K562 (cell line): Measurements from ENCODE around the gene ATXN7L1. TPM values are rescaled to one million over a fixed set of nuclear protein-coding genes. Genes with fewer than 3 reads are reported as not detected.

Experiments
- polyA plus RNA-seq, 8 experiments: library from polyadenylated mRNA; depleted of rRNA in 4 of 8; stranded (reverse) in 5 of 8; unstranded in 3 of 8; fragments of >200 nt; fragmentation: Nextera tagmentation in 2 of 8; fragmentation: Illumina TruSeq in 1 of 8; extraction: Ambion mirVana in 2 of 8; extraction: Trizol in 1 of 8; gene quantifications; 2 replicates each; pipeline versions ENCODE4 v1.2.1 to v1.2.3, GENCODE V29; 2011 to 2014; ENCODE audit warnings: inconsistent platforms in 1 of 8, missing spikeins in 1 of 8
- total RNA-seq, 7 experiments: library from RNA; depleted of rRNA in 6 of 7; stranded (reverse); fragments of >200 nt in 6 of 7; fragmentation: Illumina TruSeq in 2 of 7; extraction: Trizol in 2 of 7; gene quantifications; 2 replicates each; pipeline versions ENCODE4 v1.2.1 to v1.2.3, GENCODE V29; 2011 to 2021; ENCODE audit warnings: low replicate concordance in 1 of 7
- TF ChIP-seq, protein P1 (sequence below), 2 experiments: fragments of 450-650 bp; IDR thresholded peaks; 2 replicates each; pipeline ENCODE4 v1.6.1; 2016; ENCODE audit warnings: mild to moderate bottlenecking in 2 of 2, borderline replicate concordance in 1 of 2, low read depth in 1 of 2, moderate library complexity in 1 of 2
- TF ChIP-seq, protein P2 (sequence below): fragments of 450-650 bp; IDR thresholded peaks from 2 replicates; pipeline ENCODE4 v1.6.1; 2017; ENCODE audit warnings: antibody characterized with exemption

The ATXN7L1 gene
- total and polyA plus RNA-seq, 9 of the 15 experiments (the other 6 are each of a cell fraction or from before 2014, with no cell fraction given), result 6.6 to 13.7 (median 10.7) TPM

DNA sequence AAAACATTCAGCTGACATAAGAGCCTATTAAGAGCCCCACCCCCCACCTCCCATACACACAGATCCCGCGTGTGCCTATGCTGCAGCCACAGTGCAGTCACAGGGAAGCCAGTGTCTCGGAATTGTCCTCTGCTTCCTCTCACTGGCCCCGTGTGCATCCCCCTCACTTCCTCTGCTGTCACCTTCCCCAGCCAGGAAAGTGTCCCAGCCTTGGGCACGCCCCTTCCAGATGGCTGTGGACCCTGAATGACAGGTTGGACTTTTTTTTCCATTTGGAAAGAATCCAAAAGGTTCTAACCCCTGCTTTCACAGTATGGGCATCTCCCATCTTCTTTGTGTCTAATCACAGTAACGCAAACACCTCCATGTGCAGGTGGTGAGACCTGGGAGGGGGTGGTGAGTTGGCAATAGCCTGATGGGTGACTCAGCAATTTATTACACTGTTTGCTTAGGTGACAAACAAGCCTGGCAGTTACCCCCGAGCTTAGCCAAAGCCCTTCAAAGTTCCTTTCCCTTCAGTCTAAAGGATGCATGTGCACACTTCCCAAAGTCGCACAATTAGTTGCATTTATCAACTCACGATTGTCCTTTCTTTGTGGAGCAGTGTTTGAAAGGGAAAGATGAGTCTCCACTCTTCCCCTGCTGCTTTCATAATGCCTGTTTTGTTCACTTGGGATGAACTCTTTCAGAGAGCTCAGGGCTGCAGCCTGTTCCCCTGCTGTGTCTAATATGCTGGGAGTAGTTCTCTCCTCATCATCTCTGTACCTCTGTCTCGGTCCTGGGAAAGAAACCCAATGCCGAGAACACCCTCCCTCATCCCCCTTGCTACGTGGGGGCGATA lies 227.6 kb downstream of the ATXN7L1 start (continued):
- TF ChIP-seq, protein P1, sequence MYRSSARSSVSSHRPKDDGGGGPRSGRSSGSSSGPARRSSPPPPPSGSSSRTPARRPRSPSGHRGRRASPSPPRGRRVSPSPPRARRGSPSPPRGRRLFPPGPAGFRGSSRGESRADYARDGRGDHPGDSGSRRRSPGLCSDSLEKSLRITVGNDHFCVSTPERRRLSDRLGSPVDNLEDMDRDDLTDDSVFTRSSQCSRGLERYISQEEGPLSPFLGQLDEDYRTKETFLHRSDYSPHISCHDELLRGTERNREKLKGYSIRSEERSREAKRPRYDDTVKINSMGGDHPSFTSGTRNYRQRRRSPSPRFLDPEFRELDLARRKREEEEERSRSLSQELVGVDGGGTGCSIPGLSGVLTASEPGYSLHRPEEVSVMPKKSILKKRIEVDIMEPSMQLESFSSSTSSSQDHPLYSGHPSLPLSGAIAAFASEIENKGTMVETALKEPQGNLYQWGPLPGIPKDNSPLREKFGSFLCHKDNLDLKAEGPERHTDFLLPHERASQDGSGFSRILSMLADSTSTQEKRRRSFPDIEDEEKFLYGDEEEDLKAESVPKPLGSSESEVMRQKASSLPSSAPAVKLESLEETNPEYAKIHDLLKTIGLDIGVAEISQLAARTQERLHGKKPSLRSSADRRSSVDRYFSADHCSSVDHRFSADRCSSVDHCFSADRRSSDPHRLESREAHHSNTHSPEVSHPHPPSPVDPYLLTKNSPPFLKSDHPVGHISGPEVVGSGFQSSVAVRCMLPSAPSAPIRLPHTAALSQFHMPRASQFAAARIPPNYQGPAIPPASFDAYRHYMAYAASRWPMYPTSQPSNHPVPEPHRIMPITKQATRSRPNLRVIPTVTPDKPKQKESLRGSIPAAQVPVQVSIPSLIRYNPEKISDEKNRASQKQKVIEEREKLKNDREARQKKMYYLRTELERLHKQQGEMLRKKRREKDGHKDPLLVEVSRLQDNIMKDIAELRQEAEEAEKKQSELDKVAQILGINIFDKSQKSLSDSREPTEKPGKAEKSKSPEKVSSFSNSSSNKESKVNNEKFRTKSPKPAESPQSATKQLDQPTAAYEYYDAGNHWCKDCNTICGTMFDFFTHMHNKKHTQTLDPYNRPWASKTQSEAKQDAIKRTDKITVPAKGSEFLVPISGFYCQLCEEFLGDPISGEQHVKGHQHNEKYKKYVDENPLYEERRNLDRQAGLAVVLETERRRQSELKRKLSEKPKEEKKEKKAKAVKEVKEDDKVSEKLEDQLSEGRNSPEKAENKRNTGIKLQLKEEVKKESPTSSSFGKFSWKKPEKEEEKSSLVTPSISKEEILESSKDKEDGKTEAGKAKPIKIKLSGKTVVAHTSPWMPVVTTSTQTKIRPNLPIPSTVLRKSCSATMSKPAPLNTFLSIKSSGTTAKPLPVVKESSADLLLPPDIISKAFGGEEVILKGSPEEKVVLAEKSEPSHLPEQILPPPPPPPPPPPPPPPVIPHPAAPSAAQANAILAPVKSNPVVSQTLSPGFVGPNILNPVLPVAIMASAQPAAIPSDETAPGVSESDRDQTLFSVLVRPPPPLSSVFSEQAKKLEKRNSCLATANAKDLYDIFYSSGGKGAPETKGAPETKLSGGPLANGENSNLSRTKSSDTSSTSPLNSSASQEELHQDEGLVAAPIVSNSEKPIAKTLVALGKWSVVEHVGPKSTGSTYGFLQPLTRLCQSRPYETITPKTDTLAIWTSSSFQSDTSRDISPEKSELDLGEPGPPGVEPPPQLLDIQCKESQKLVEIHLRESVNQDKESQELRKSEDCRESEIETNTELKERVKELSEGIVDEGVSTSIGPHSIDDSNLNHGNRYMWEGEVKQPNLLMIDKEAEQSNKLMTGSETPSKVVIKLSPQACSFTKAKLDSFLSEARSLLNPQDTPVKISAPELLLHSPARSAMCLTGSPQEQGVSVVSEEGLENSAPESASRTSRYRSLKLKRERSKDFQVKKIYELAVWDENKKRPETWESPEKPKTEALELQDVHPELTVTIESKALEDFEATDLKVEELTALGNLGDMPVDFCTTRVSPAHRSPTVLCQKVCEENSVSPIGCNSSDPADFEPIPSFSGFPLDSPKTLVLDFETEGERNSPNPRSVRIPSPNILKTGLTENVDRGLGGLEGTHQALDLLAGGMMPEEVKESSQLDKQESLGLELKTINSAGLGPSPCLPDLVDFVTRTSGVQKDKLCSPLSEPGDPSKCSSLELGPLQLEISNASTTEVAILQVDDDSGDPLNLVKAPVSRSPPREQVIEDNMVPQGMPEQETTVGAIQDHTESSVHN (IDR thresholded peaks at IDR 0.05; ENCODE audit: borderline replicate concordance in 1 of 2, low read depth in 1 of 2), result no peak
- TF ChIP-seq, protein P2, sequence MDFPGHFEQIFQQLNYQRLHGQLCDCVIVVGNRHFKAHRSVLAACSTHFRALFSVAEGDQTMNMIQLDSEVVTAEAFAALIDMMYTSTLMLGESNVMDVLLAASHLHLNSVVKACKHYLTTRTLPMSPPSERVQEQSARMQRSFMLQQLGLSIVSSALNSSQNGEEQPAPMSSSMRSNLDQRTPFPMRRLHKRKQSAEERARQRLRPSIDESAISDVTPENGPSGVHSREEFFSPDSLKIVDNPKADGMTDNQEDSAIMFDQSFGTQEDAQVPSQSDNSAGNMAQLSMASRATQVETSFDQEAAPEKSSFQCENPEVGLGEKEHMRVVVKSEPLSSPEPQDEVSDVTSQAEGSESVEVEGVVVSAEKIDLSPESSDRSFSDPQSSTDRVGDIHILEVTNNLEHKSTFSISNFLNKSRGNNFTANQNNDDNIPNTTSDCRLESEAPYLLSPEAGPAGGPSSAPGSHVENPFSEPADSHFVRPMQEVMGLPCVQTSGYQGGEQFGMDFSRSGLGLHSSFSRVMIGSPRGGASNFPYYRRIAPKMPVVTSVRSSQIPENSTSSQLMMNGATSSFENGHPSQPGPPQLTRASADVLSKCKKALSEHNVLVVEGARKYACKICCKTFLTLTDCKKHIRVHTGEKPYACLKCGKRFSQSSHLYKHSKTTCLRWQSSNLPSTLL, result no peak
